IMR-90 (cell line): ENCODE measurements around the gene LIX1. TPM values are rescaled to one million over a fixed set of nuclear protein-coding genes. Genes with fewer than 3 reads are reported as not detected.
A peak's percentile ranks its signal among the peaks of the same experiment; 100 is the strongest.

Experiments used
- CEBPB ChIP-seq: IDR thresholded peaks from 2 replicates; pipeline ENCODE4 v1.6.1; 2012; ENCODE audit warnings: low read depth, low read length, improper control_type of control experiment
- ELK1 ChIP-seq: fragments of 150-350 bp; IDR thresholded peaks from 2 replicates; pipeline ENCODE4 v1.6.1; 2016; ENCODE audit warnings: low read depth, mild to moderate bottlenecking, low read length, moderate library complexity, borderline replicate concordance
- polyA plus RNA-seq, 3 experiments: library from polyadenylated mRNA; depleted of rRNA; stranded (reverse); fragments of >200 nt; gene quantifications; 2 replicates each; pipeline ENCODE4 v1.2.3, GENCODE V29; 2012; ENCODE audit warnings: low replicate concordance in 1 of 3
- total RNA-seq: library from RNA; depleted of rRNA; stranded (reverse); fragments of >200 nt; gene quantifications from 2 replicates; pipeline ENCODE4 v1.2.3, GENCODE V29; 2012

Gene LIX1
- total and polyA plus RNA-seq, 2 of the 4 experiments (the other 2 are of a cell fraction): not detected

GRCh38 chr5:97183100-97183929 lies 40.9 kb upstream of the LIX1 start, which contains the start of gene RIOK2 (continued):
- TF ChIP-seq ELK1 (no peak), CEBPB (0 out of 2 replicates have a peak, but pooled peaks have one; percentile 11)
